NCI-H69 (cell line): Measurements from ENCODE around the gene ZNF804B.

ENCODE experiments used
- DNase-seq: peaks from one replicate; lab custom pipeline; 2025; lab: John Stamatoyannopoulos, UW

The ZNF804B gene

GRCh38 chr7:88967432-88967831 is 207.9 kb downstream of the ZNF804B start:
- no peak for DNase-seq

DNA sequence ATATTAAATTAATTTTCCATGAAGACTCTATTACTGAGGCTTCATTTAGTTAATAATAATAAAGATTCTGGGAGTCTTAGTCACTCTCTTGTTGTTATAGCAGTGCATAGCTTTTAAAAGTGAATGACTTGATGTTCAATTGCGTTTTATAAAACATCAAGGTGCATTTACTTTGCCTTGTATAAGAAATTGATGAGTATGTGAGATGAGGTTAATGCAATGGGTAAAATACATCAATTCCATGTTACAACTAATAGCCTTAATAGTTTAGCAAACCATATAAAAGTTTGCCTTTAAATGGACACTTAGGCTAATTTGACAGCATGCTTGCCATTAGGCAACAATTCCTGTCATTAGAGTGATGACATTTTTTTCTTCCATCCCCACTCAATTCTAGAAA is 209.7 kb downstream of the ZNF804B start:
- DNase-seq, result no peak

DNA sequence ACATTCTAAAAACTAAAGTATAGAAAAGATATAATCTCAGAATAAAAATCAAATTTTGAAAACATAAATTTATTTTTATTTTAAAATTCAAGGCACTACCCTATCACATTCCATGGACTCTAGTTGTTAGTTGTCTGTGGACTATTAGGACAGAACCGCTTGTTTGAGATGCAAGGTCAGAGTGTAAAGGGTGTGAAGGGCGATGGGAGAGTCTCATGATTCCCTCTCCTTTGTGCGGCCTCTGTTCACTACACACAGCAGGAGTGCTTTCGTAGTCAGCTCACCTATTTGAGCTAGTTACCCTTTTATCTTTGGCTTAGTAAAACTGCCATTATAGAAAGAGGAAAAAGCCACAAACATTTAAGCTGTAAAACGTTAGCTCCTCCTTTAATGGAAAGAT is 225.8 kb downstream of the ZNF804B start:
- DNase-seq, result no peak

GRCh38 chr7:89001306-89001705 is 241.8 kb downstream of the ZNF804B start:
- no peak for DNase-seq

DNA sequence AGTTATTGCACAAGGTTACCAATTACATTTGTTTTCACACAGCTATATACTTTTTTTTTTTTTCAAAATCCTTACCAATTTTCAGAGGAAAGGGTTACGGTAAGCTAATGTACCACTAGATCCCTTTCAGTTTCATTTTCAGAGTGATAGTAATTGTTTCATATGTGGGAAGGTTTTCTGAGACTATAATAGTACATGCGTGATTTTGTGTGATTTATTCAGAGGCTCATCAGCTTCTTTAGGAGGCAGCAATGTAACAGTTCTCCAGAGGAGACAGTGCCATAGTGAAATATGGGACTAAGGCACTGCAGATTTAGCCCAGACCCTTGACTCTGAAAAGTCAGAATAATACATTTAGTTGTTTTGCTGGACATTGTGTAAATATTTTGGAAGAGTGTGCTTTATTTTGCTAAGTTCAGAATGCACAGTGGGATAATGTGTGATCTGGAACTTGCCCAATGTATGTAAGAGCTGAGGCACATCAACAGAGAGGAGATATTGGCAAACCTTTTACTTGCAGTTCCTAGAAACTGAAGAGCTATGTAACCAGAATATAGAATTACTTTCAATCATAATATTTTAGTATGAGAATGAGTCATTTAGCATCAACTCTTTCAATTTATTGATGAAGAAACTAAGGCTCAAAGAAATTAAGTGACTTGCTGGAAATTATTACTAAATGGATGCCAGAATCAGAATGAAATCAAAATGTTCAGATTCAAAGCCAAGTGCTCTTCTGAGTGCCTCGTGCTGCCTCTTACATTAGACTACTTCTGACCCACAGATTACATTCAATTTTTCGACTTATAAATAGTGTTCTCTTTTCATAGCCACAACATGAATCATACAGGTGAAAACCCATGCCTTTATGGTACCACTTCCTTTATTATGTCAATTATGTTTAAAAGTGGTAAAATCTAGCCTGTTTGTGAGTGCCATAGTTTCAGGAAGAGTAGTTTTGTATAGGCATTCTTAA is 243.8 kb downstream of the ZNF804B start:
- no peak for DNase-seq

GRCh38 chr7:89012016-89012415 is 252.5 kb downstream of the ZNF804B start:
- DNase-seq, result no peak

DNA sequence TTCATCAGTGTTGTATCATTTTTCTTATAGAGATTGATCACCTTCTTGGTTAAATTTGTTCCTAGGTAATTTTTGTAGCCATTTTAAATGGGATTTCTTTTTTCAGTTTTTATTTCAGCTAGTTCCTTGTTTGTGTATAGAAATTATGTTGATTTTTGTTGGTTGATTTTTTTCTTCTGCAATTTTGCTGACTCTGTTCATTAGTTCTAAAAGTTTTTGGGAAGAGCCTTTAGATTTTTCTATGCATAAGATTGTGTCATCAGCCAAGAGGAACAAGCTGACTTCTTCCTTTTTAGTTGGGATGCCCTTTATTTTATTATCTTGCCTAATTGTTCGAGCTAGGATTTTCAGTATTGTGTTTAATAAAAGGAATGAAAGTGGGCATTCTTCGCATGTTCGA is 258.2 kb downstream of the ZNF804B start:
- DNase-seq, result no peak

- no peak for DNase-seq
These were observed 262.2 kb downstream of the ZNF804B start for GRCh38 chr7:89021741-89022140.

GRCh38 chr7:89023206-89023605 is 263.7 kb downstream of the ZNF804B start:
- DNase-seq, result no peak

- DNase-seq, result no peak
These were observed 264.4 kb downstream of the ZNF804B start for GRCh38 chr7:89023877-89024276.

GRCh38 chr7:89027781-89028180 is 268.3 kb downstream of the ZNF804B start:
- DNase-seq, result no peak

- no peak for DNase-seq
These were observed 268.8 kb downstream of the ZNF804B start for GRCh38 chr7:89028319-89028718.

GRCh38 chr7:89029864-89030263 is 270.4 kb downstream of the ZNF804B start:
- no peak for DNase-seq

- no peak for DNase-seq
These were observed 281.7 kb downstream of the ZNF804B start for GRCh38 chr7:89041240-89041639.

GRCh38 chr7:89042940-89043339 is 283.4 kb downstream of the ZNF804B start:
- no peak for DNase-seq

- DNase-seq, result no peak
These were observed 289.5 kb downstream of the ZNF804B start for GRCh38 chr7:89049043-89049442.

DNA sequence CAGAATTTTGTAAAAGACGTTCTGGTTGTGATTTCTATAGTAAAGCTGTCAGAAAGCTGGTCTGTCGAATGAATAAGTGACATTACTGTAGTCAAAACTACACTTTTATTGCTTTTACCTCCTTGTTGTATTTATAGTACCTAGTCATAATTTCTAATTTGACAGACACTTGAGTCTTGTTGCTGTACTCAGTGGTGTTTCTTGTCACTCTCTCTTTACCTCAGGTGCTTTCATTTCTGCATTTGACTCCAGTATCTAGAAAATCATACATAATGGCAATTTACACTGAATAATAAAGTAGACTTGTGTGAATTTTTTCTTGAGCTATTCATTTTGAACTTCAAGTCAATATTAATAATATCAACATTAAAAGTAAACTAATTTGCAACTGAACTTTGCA is 293.6 kb downstream of the ZNF804B start:
- DNase-seq, result no peak

DNA sequence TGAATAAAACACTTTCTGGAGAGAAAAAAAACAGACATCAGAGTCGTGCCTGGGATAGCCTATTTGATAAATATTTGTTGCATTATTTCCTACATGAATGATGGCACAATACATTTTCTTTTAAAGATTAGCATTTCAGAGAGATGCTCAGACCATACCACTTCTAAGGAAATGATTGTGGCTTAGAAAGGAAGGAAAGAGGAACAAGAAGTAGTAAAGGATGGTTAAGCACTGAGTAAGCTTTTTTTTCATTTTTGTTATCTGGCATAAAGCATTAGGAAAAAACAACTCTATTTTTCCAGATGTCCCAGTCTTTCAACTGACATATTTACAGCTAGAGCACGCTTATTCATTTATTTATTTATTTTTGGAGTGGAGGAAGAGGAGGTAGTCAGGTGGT is 294.9 kb downstream of the ZNF804B start:
- DNase-seq, result no peak

DNA sequence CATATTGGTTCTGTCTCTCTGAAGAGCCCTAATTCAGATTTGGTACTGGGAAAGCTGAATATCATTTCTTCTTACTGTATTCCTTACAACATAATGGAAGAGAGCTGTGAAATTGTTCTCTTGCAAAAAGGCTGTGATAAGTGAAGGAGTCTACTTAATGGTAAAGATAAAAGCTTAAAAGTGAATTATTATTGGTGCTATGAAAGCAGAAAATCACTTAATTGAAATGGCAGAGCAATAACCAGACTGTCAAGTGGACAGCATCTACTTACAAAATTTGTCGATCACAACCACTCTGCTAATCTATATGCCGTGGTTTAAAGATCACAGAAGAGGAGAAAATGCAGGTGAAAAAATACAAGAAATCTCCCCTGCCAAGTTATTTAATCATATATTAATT is 300.7 kb downstream of the ZNF804B start:
- DNase-seq, result no peak

GRCh38 chr7:89064831-89065230 is 305.3 kb downstream of the ZNF804B start:
- no peak for DNase-seq

DNA sequence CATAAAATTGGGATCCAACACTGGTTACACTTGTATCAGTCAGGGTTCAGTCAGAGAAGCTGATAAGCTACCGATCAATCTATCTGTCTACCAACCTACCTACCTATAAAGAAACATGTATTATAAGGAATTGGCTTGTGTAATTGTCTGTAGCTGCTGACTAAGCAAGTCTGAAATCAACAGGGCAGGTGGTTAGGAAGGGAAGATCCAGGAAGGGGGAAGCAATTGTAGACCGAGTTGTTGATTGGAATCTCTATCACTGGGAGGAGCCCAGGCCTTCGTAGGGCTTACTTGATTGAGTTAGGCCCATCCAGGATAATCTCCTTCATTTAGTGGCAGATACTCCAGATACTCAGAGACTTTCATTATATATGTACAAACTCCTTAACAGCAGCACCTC is 307.5 kb downstream of the ZNF804B start:
- DNase-seq, result no peak

GRCh38 chr7:89072081-89072480 is 312.6 kb downstream of the ZNF804B start:
- DNase-seq, result no peak

DNA sequence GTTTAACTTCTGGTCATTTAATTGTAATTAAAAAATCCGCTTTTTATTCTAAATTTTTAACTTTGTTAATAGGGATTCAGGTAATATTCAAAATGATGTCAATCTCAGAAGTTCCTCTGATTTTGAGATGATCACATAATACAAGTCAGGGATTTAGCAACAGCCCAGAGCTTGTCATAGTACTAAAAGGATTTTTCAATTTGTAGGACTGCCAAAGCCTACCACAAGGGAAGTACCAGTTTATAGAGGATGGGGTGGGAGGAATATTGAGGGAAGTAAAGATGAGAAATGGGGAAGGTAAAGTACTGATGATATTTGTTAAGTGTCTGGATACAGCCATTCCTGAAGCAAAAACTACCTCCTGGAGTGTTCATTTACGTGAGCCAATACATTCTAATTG is 314.3 kb downstream of the ZNF804B start:
- no peak for DNase-seq

DNA sequence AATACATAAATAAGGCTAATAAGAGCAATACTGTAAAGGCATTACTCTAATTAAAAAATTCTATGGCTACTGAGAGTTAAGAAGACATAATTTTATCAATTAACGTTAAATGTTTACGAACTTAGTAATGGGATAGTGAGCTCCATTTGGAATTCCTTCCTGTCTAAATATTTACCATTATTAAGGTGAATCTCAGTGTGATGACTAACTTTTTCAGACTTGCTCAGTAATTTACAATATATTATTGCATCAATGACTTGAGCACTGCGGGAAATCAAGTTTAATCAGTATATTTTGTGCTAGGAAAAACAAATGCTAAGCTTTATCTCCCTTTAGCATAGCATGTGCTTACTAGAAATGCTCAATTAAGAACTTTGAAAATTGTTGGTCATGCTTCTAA is 318.5 kb downstream of the ZNF804B start:
- no peak for DNase-seq
